Measurements from ENCODE around the gene DVL1. TPM values are rescaled to one million over a fixed set of nuclear protein-coding genes. Genes with fewer than 3 reads are reported as not detected.

The DVL1 gene
- total and polyA plus RNA-seq, 9 of the 15 experiments (the other 6 are each of a cell fraction or from before 2014, with no cell fraction given): 0.62 to 135 (median 24.3) TPM

GRCh38 chr1:1329304-1330210 is 19.7 kb downstream of the DVL1 start (continued):
- no peak for TF ChIP-seq ZBTB33 (CRISPR knock-in tag; IDR thresholded peaks at IDR 0.05)
- TF ChIP-seq ZBTB8A (IDR thresholded peaks at IDR 0.05; ENCODE audit: partially characterized antibody): no peak
- TF ChIP-seq ZC3H4 (CRISPR knock-in tag; IDR thresholded peaks at IDR 0.05; ENCODE audit: borderline replicate concordance): peak; percentile 66; the same call in 1 of the 2 replicates
- TF ChIP-seq POLR2AphosphoS2 (IDR thresholded peaks at IDR 0.05; ENCODE audit: low read length): peak; percentile 45; the same call in 1 of the 2 replicates
- TF ChIP-seq MAX (CRISPR knock-in tag; IDR thresholded peaks at IDR 0.05): peak; percentile 81

GRCh38 chr1:1328254-1328653 is 21.0 kb downstream of the DVL1 start:
- Histone ChIP-seq H3K4me3 (no peak overlapping the region), H3K27me3 (ENCODE audit: control insufficient read depth in 2 of 2, insufficient read depth in 2 of 2, low read length in 2 of 2) (no peaks in the 10 kb centered on the region), H3K79me2 (ENCODE audit: control insufficient read depth, insufficient read depth, low read length) (peaks cover 29% of the 10 kb centered on the region), H3K27ac (ENCODE audit: extremely low read depth, low read depth, low read length) (no peak overlapping the region), H2AFZ (ENCODE audit: low read depth, low read length) (no peak overlapping the region), H3K4me2 (ENCODE audit: insufficient read depth, low read length) (no peak overlapping the region), H3K9me3 (replicated peaks; ENCODE audit: control insufficient read depth, insufficient read depth, low read depth, low read length) (peaks cover 6% of the 10 kb centered on the region), H4K20me1 (replicated peaks; ENCODE audit: control insufficient read depth, insufficient read depth, low read length) (0 out of 2 replicates have a peak, but pooled peaks cover 3% of the 10 kb centered on the region), H3K36me3 (ENCODE audit: control insufficient read depth, insufficient read depth, low read length) (peaks cover 16% of the 10 kb centered on the region; the same call in 1 of the 3 replicates), H3K9ac (ENCODE audit: insufficient read depth in 1 of 2, low read depth in 2 of 2, low read length in 2 of 2) (peak overlapping the region in 1 of 2 experiments; percentile 65; a peak in 2 of 4 replicates), H3K9me1 (ENCODE audit: control insufficient read depth, insufficient read depth, low read length) (peaks cover 4% of the 10 kb centered on the region), H3K4me1 (replicated peaks in 1 of 2; ENCODE audit: control insufficient read depth in 2 of 2, insufficient read depth in 2 of 2, low read length in 2 of 2) (peaks cover 10 to 91% of the 10 kb centered on the region in 2 experiments)
- ATAC-seq (no peak), FAIRE-seq (no peak), DNase-seq (ENCODE audit: extremely low read depth in 1 of 4, low spot score in 3 of 4) (no peak)
- intact Hi-C loops (cut with micrococcal nuclease) (no loop called here), in situ Hi-C loops (cut with MboI) (no loop called here)
- TF ChIP-seq KLF1 (tag; IDR thresholded peaks at IDR 0.05): no peak
- no peak for TF ChIP-seq SIN3B (IDR thresholded peaks at IDR 0.05; ENCODE audit: low read depth)
- TF ChIP-seq POLR2G (IDR thresholded peaks at IDR 0.05; ENCODE audit: low read depth, low read length): peak; percentile 69
- POLR2A ChIA-PET: interaction anchor here (2.2 kb wide), 1 partner anchor 15 kb away, joined by 9 read pairs; no protein-coding TSS in a partner anchor
- WGBS (ENCODE audit: insufficient coverage, low coverage, missing lambda C conversion rate): 90% methylated on average over 6 of the region's 15 CpGs
- BruUV-seq (replicated peaks): no TSS peak
- CTCF ChIA-PET (ENCODE audit: low intra/inter-chr PET ratio): no interaction called here
